GM23338 (cell line): ENCODE measurements around the gene CAPN15.

Experiments
- CREB1 ChIP-seq: fragments of 250-450 bp; sonication (Bioruptor Pico); IDR thresholded peaks from 2 replicates; pipeline ENCODE4 v1.5.0; 2020; ENCODE audit warnings: low read depth, mild to moderate bottlenecking, moderate library complexity
- CTCF ChIP-seq, 2 experiments: fragments of 200-600 bp in 1 of 2; sonication (generic) in 1 of 2; conservative IDR thresholded peaks; 2 replicates each; pipeline versions ENCODE4 v1.5.1 to v1.6.1; 2016 to 2017; ENCODE audit warnings: antibody characterized with exemption in 2 of 2, low read depth in 2 of 2, mild to moderate bottlenecking in 2 of 2, moderate library complexity in 1 of 2
- ETS1 ChIP-seq: IDR thresholded peaks from 2 replicates; pipeline ENCODE4 v1.6.1; 2016; ENCODE audit warnings: antibody characterized with exemption
- EZH2 ChIP-seq: fragments of 200-600 bp; sonication (generic); IDR thresholded peaks from one replicate; pipeline ENCODE4 v1.8.0; 2017; ENCODE audit warnings: antibody characterized with exemption, mild to moderate bottlenecking, low read depth; ENCODE audit not compliant: unreplicated experiment
- EZH2phosphoT487 ChIP-seq: fragments of 200-600 bp; sonication (generic); IDR thresholded peaks from one replicate; pipeline ENCODE4 v1.8.1; 2018; ENCODE audit warnings: antibody characterized with exemption; ENCODE audit not compliant: unreplicated experiment
- JUNB ChIP-seq: IDR thresholded peaks from one replicate; pipeline ENCODE4 v1.6.1; 2016; ENCODE audit warnings: antibody characterized with exemption; ENCODE audit not compliant: unreplicated experiment
- NANOG ChIP-seq: IDR thresholded peaks from 2 replicates; pipeline ENCODE4 v1.6.1; 2016; ENCODE audit warnings: antibody characterized with exemption, borderline replicate concordance
- POLR2AphosphoS5 ChIP-seq: IDR thresholded peaks from 2 replicates; pipeline ENCODE4 v1.6.1; 2016; ENCODE audit warnings: antibody characterized with exemption, low read depth
- REST ChIP-seq: IDR thresholded peaks from one replicate; pipeline ENCODE4 v1.6.1; 2018; ENCODE audit warnings: antibody characterized with exemption; ENCODE audit not compliant: unreplicated experiment
- STAT1 ChIP-seq: IDR thresholded peaks from one replicate; pipeline ENCODE4 v1.6.1; 2016; ENCODE audit warnings: antibody characterized with exemption; ENCODE audit not compliant: unreplicated experiment
- ZNF114 ChIP-seq: fragments of 250-450 bp; sonication (Bioruptor Pico); IDR thresholded peaks from 2 replicates; pipeline ENCODE4 v1.5.0; 2020; ENCODE audit warnings: mild to moderate bottlenecking, moderate library complexity

- no peak for TF ChIP-seq EZH2phosphoT487
- TF ChIP-seq CTCF (conservative IDR thresholded peaks at IDR 0.05; ENCODE audit: low read depth in 2 of 2) = no peak
- TF ChIP-seq POLR2AphosphoS5 = no peak
- no peak for TF ChIP-seq REST
- TF ChIP-seq CREB1 (CRISPR knock-in tag) = no peak
- no peak for TF ChIP-seq JUNB
- TF ChIP-seq EZH2 = no peak
- TF ChIP-seq NANOG = no peak
- TF ChIP-seq STAT1 = no peak
- TF ChIP-seq ZNF114 (CRISPR knock-in tag) = no peak
- TF ChIP-seq ETS1 = no peak
These were observed 67.6 kb downstream of the CAPN15 start for GRCh38 chr16:595094-595528.
